K562 (cell line): ENCODE measurements around the gene CRADD. TPM values are rescaled to one million over a fixed set of nuclear protein-coding genes. Genes with fewer than 3 reads are reported as not detected.

Experiments used
- CBFA2T2 ChIP-seq: fragments of 450-650 bp; conservative IDR thresholded peaks from 2 replicates; pipeline ENCODE4 v1.6.1; 2017; ENCODE audit warnings: mild to moderate bottlenecking
- CBFB ChIP-seq: sonication (generic); formaldehyde crosslinking; IDR thresholded peaks from 2 replicates; pipeline ENCODE4 v1.4.0; 2020; ENCODE audit warnings: mild to moderate bottlenecking, missing genetic modification reagents
- CBX2 ChIP-seq: fragments of 200-600 bp; sonication (generic); IDR thresholded peaks from one replicate; pipeline ENCODE4 v1.6.1; 2012; ENCODE audit warnings: mild to moderate bottlenecking, low read length, inconsistent platforms; ENCODE audit not compliant: insufficient read depth, poor library complexity, severe bottlenecking
- CHD1 ChIP-seq: fragments of 200-600 bp; sonication (generic); IDR thresholded peaks from one replicate; pipeline ENCODE4 v1.6.1; 2012; ENCODE audit warnings: mild to moderate bottlenecking, moderate library complexity, low read length, inconsistent platforms
- HES1 ChIP-seq: fragments of 450-650 bp; IDR thresholded peaks from 2 replicates; pipeline ENCODE4 v1.6.1; 2016; ENCODE audit warnings: low read depth, mild to moderate bottlenecking, moderate library complexity
- JUNB ChIP-seq: fragments of 450-650 bp; formaldehyde crosslinking; conservative IDR thresholded peaks from 2 replicates; pipeline ENCODE4 v1.4.0; 2020; ENCODE audit warnings: mild to moderate bottlenecking
- KLF6 ChIP-seq: fragments of 250-450 bp; sonication (Bioruptor Pico); IDR thresholded peaks from 2 replicates; pipeline ENCODE4 v1.4.0; 2020; ENCODE audit warnings: mild to moderate bottlenecking, moderate library complexity, borderline replicate concordance
- LCOR ChIP-seq: sonication (generic); formaldehyde crosslinking; IDR thresholded peaks from 2 replicates; pipeline ENCODE4 v1.8.0; 2022; ENCODE audit warnings: mild to moderate bottlenecking, missing genetic modification reagents
- MED1 ChIP-seq: sonication (generic); formaldehyde crosslinking; IDR thresholded peaks from 2 replicates; pipeline ENCODE4 v1.8.1; 2023; ENCODE audit warnings: missing genetic modification reagents, borderline replicate concordance
- MLX ChIP-seq, 2 experiments: fragments of 450-650 bp in 1 of 2; sonication (generic) in 1 of 2; formaldehyde crosslinking; conservative IDR thresholded peaks; 2 replicates each; pipeline versions ENCODE4 v1.4.0 to v1.8.1; 2020 to 2022; ENCODE audit warnings: mild to moderate bottlenecking in 1 of 2, missing genetic modification reagents in 1 of 2
- NCOR1 ChIP-seq: fragments of 450-650 bp; IDR thresholded peaks from 2 replicates; pipeline ENCODE4 v1.6.1; 2016; ENCODE audit warnings: mild to moderate bottlenecking, moderate library complexity
- POLR2A ChIP-seq: fragments of 450-650 bp; conservative IDR thresholded peaks from 2 replicates; pipeline ENCODE4 v1.6.1; 2016
- SMAD3 ChIP-seq: fragments of 450-650 bp; formaldehyde crosslinking; conservative IDR thresholded peaks from 2 replicates; pipeline ENCODE4 v1.4.0; 2020; ENCODE audit warnings: mild to moderate bottlenecking
- SOX6 ChIP-seq: fragments of 450-650 bp; IDR thresholded peaks from 2 replicates; pipeline ENCODE4 v1.6.1; 2014; ENCODE audit warnings: mild to moderate bottlenecking
- TEAD2 ChIP-seq: fragments of 450-650 bp; IDR thresholded peaks from 2 replicates; pipeline ENCODE4 v1.6.1; 2016; ENCODE audit warnings: missing genetic modification characterization, control low read depth, missing compliant biosample characterization
- UBTF ChIP-seq, 2 experiments: IDR thresholded peaks; 2 replicates each; pipeline ENCODE4 v1.6.1; 2012; ENCODE audit warnings: improper control_type of control experiment in 2 of 2, low read depth in 2 of 2, low read length in 2 of 2, borderline replicate concordance in 1 of 2
- ZBED1 ChIP-seq: IDR thresholded peaks from 2 replicates; pipeline ENCODE4 v1.6.1; 2014
- ZC3H11A ChIP-seq: IDR thresholded peaks from 2 replicates; pipeline ENCODE4 v1.6.1; 2012; ENCODE audit warnings: low read depth, low read length, improper control_type of control experiment
- ZNF146 ChIP-seq: IDR thresholded peaks from one replicate; pipeline ENCODE4 v1.6.1; 2018; ENCODE audit warnings: missing compliant biosample characterization; ENCODE audit not compliant: unreplicated experiment
- polyA plus RNA-seq, 8 experiments: library from polyadenylated mRNA; depleted of rRNA in 4 of 8; stranded (reverse) in 5 of 8; unstranded in 3 of 8; fragments of >200 nt; fragmentation: Nextera tagmentation in 2 of 8; fragmentation: Illumina TruSeq in 1 of 8; extraction: Ambion mirVana in 2 of 8; extraction: Trizol in 1 of 8; gene quantifications; 2 replicates each; pipeline versions ENCODE4 v1.2.1 to v1.2.3, GENCODE V29; 2011 to 2014; ENCODE audit warnings: inconsistent platforms in 1 of 8, missing spikeins in 1 of 8
- total RNA-seq, 7 experiments: library from RNA; depleted of rRNA in 6 of 7; stranded (reverse); fragments of >200 nt in 6 of 7; fragmentation: Illumina TruSeq in 2 of 7; extraction: Trizol in 2 of 7; gene quantifications; 2 replicates each; pipeline versions ENCODE4 v1.2.1 to v1.2.3, GENCODE V29; 2011 to 2021; ENCODE audit warnings: low replicate concordance in 1 of 7
- TF ChIP-seq, protein P1 (sequence below): fragments of 250-450 bp; sonication (Bioruptor Pico); IDR thresholded peaks from 2 replicates; pipeline ENCODE4 v1.5.0; 2021; ENCODE audit warnings: mild to moderate bottlenecking, borderline replicate concordance
- TF ChIP-seq, protein P2 (sequence below): fragments of 450-650 bp; formaldehyde crosslinking; IDR thresholded peaks from 2 replicates; pipeline ENCODE4 v1.4.0; 2022; ENCODE audit warnings: mild to moderate bottlenecking, moderate library complexity
- TF ChIP-seq, protein P3 (sequence below): fragments of 250-450 bp; sonication (Bioruptor Pico); IDR thresholded peaks from 2 replicates; pipeline ENCODE4 v1.9.0; 2021; ENCODE audit warnings: mild to moderate bottlenecking

The CRADD gene
- total and polyA plus RNA-seq, 9 of the 15 experiments (the other 6 are each of a cell fraction or from before 2014, with no cell fraction given): 20.5 to 41.1 (median 25.9) TPM

GRCh38 chr12:93922583-93923006 lies 245.4 kb downstream of the CRADD start (continued):
- TF ChIP-seq NCOR1 (peak; percentile 82), ZC3H11A (no peak), TEAD2 (tag) (no peak), SOX6 (peak; percentile 96), MED1 (no peak), MLX (CRISPR knock-in tag; conservative IDR thresholded peaks at IDR 0.05) (no peak), SMAD3 (peak; percentile 64; the same call in 1 of the 2 replicates), CBFB (CRISPR knock-in tag) (no peak), KLF6 (CRISPR knock-in tag) (peak; percentile 80), CHD1 (no peak), UBTF (IDR thresholded peaks at IDR 0.05; ENCODE audit: borderline replicate concordance in 1 of 2, low read depth in 2 of 2, low read length in 2 of 2) (no peak), ZBED1 (no peak), ZNF146 (no peak), LCOR (CRISPR knock-in tag) (no peak), POLR2A (no peak), JUNB (CRISPR knock-in tag) (peak; percentile 74; the same call in 1 of the 2 replicates), HES1 (peak; percentile 77), CBFA2T2 (peak; percentile 84), CBX2 (no peak)
- TF ChIP-seq, protein P1, sequence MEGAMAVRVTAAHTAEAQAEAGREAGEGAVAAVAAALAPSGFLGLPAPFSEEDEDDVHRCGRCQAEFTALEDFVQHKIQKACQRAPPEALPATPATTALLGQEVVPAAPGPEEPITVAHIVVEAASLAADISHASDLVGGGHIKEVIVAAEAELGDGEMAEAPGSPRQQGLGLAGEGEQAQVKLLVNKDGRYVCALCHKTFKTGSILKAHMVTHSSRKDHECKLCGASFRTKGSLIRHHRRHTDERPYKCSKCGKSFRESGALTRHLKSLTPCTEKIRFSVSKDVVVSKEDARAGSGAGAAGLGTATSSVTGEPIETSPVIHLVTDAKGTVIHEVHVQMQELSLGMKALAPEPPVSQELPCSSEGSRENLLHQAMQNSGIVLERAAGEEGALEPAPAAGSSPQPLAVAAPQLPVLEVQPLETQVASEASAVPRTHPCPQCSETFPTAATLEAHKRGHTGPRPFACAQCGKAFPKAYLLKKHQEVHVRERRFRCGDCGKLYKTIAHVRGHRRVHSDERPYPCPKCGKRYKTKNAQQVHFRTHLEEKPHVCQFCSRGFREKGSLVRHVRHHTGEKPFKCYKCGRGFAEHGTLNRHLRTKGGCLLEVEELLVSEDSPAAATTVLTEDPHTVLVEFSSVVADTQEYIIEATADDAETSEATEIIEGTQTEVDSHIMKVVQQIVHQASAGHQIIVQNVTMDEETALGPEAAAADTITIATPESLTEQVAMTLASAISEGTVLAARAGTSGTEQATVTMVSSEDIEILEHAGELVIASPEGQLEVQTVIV (CRISPR knock-in tag): no peak
- TF ChIP-seq, protein P2, sequence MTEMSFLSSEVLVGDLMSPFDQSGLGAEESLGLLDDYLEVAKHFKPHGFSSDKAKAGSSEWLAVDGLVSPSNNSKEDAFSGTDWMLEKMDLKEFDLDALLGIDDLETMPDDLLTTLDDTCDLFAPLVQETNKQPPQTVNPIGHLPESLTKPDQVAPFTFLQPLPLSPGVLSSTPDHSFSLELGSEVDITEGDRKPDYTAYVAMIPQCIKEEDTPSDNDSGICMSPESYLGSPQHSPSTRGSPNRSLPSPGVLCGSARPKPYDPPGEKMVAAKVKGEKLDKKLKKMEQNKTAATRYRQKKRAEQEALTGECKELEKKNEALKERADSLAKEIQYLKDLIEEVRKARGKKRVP (CRISPR knock-in tag): peak; percentile 58
- TF ChIP-seq, protein P3, sequence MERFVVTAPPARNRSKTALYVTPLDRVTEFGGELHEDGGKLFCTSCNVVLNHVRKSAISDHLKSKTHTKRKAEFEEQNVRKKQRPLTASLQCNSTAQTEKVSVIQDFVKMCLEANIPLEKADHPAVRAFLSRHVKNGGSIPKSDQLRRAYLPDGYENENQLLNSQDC (CRISPR knock-in tag): no peak
